ENCODE data around the gene C5AR2. TPM values are rescaled to one million over a fixed set of nuclear protein-coding genes. Genes with fewer than 3 reads are reported as not detected.
A peak's percentile ranks its signal among the peaks of the same experiment; 100 is the strongest.

The C5AR2 gene
- total and polyA plus RNA-seq, 2 experiments from 2014 or later: 0.28 TPM; not detected in 1

GRCh38 chr19:47370045-47370611 is 38.2 kb downstream of the C5AR2 start:
- Histone ChIP-seq H3K27me3 (ENCODE audit: insufficient read depth) (no peaks in the 10 kb centered on the region), H3F3A (replicated peaks; ENCODE audit: low read depth) (no peaks in the 10 kb centered on the region), H4K20me1 (replicated peaks; ENCODE audit: insufficient read depth) (peaks cover 11% of the 10 kb centered on the region), H3K4me3 (no peak overlapping the region), H3K4me1 (ENCODE audit: insufficient read depth) (no peaks in the 10 kb centered on the region), H3K4me2 (no peak overlapping the region), H3K27ac (ENCODE audit: low read depth) (no peak overlapping the region), H2AFZ (no peak overlapping the region), H3K79me2 (replicated peaks; ENCODE audit: insufficient read depth) (no peaks in the 10 kb centered on the region), H3K36me3 (ENCODE audit: insufficient read depth) (peaks cover 17% of the 10 kb centered on the region), H3K9me2 (ENCODE audit: insufficient read depth) (no peaks in the 10 kb centered on the region)
- ATAC-seq (no peak), DNase-seq (ENCODE audit: low spot score) (no peak)
- peaks cover 5% of the 10 kb centered on the region for H3K27me3 Mint-ChIP-seq (ENCODE audit: insufficient read depth, low read depth, poor library complexity)
- H3K27ac Mint-ChIP-seq: peak overlapping the region; percentile 85; the same call in 1 of the 2 replicates
- H3K4me1 Mint-ChIP-seq: no peaks in the 10 kb centered on the region
- H3K36me3 Mint-ChIP-seq (ENCODE audit: low read depth): peaks cover 62% of the 10 kb centered on the region
- TF ChIP-seq JUNB (IDR thresholded peaks at IDR 0.05; ENCODE audit: unreplicated experiment): no peak
- TF ChIP-seq CREB1 (CRISPR knock-in tag; IDR thresholded peaks at IDR 0.05; ENCODE audit: low read depth): no peak
- no peak for TF ChIP-seq REST (IDR thresholded peaks at IDR 0.05; ENCODE audit: unreplicated experiment)
- TF ChIP-seq ZNF331 (CRISPR knock-in tag; IDR thresholded peaks at IDR 0.05; ENCODE audit: low read depth): no peak
- no peak for TF ChIP-seq ZNF114 (CRISPR knock-in tag; IDR thresholded peaks at IDR 0.05)
- no peak for TF ChIP-seq NANOG (IDR thresholded peaks at IDR 0.05; ENCODE audit: borderline replicate concordance)
- TF ChIP-seq ZNF462 (CRISPR knock-in tag; IDR thresholded peaks at IDR 0.05): no peak
- TF ChIP-seq EZH2 (IDR thresholded peaks at IDR 0.05; ENCODE audit: low read depth, unreplicated experiment): no peak
- TF ChIP-seq ETS1 (IDR thresholded peaks at IDR 0.05): no peak
- TF ChIP-seq STAT1 (IDR thresholded peaks at IDR 0.05; ENCODE audit: unreplicated experiment): no peak
- no peak for TF ChIP-seq CTCF (conservative IDR thresholded peaks at IDR 0.05; ENCODE audit: low read depth in 2 of 2)
- no peak for TF ChIP-seq EZH2phosphoT487 (IDR thresholded peaks at IDR 0.05; ENCODE audit: unreplicated experiment)
- no peak for TF ChIP-seq POLR2AphosphoS5 (IDR thresholded peaks at IDR 0.05; ENCODE audit: low read depth)
- no peak overlapping the region for H3K4me3 Mint-ChIP-seq
- H3K9me3 Mint-ChIP-seq: no peaks in the 10 kb centered on the region; the same call in 2 of the 3 replicates

All from GM23338 (cell line).